ENCODE measurements around the gene GSAP.
"Not testable (repeated sequence)": the region's sequence is repeated elsewhere in the genome, so short reads cannot be mapped to it uniquely, and the experiment has no call there.

Gene GSAP

GRCh38 chr7:77288676-77289320, 127.4 kb downstream of the GSAP start:
- in situ Hi-C loops (cut with HindIII; ENCODE audit: low sequenced_read_pairs), result no loop called here
- no peak for TF ChIP-seq CTCF (IDR thresholded peaks at IDR 0.05; ENCODE audit: low read depth, low read length)

GRCh38 chr7:77284616-77285015, 131.5 kb downstream of the GSAP start:
- in situ Hi-C loops (cut with HindIII; ENCODE audit: low sequenced_read_pairs), result no loop called here
- DNase-seq (ENCODE audit: low read depth, low spot score), result no peak
- no peak for TF ChIP-seq CTCF (IDR thresholded peaks at IDR 0.05; ENCODE audit: low read depth, low read length)
- H3K4me3 ChIP-seq (ENCODE audit: low read depth, low read length), result no peak overlapping the region

More at GRCh38 chr7:77288676-77289320, 127.4 kb downstream of the GSAP start:
- no peak for DNase-seq (ENCODE audit: low read depth, low spot score)
- H3K4me3 ChIP-seq (ENCODE audit: low read depth, low read length), result no peak overlapping the region

GRCh38 chr7:77284005-77284404, 132.1 kb downstream of the GSAP start:
- in situ Hi-C loops (cut with HindIII; ENCODE audit: low sequenced_read_pairs), result no loop called here
- no peak for DNase-seq (ENCODE audit: low read depth, low spot score)
- no peak for TF ChIP-seq CTCF (IDR thresholded peaks at IDR 0.05; ENCODE audit: low read depth, low read length)
- H3K4me3 ChIP-seq (ENCODE audit: low read depth, low read length), result no peak overlapping the region

GRCh38 chr7:77282897-77283296, 133.3 kb downstream of the GSAP start:
- DNase-seq (ENCODE audit: low read depth, low spot score), result no peak
- in situ Hi-C loops (cut with HindIII; ENCODE audit: low sequenced_read_pairs), result no loop called here
- no peak overlapping the region for H3K4me3 ChIP-seq (ENCODE audit: low read depth, low read length)
- no peak for TF ChIP-seq CTCF (IDR thresholded peaks at IDR 0.05; ENCODE audit: low read depth, low read length)

GRCh38 chr7:77281780-77282478, 134.2 kb downstream of the GSAP start:
- H3K4me3 ChIP-seq (ENCODE audit: low read depth, low read length), result no peak overlapping the region
- in situ Hi-C loops (cut with HindIII; ENCODE audit: low sequenced_read_pairs), result no loop called here
- TF ChIP-seq CTCF (IDR thresholded peaks at IDR 0.05; ENCODE audit: low read depth, low read length), result no peak
- DNase-seq (ENCODE audit: low read depth, low spot score), result no peak

- no peak overlapping the region for H3K4me3 ChIP-seq (ENCODE audit: low read depth, low read length)
- no peak for DNase-seq (ENCODE audit: low read depth, low spot score)
- no peak for TF ChIP-seq CTCF (IDR thresholded peaks at IDR 0.05; ENCODE audit: low read depth, low read length)
- in situ Hi-C loops (cut with HindIII; ENCODE audit: low sequenced_read_pairs), result no loop called here
Observed at GRCh38 chr7:77276120-77276519, 140.0 kb downstream of the GSAP start.

GRCh38 chr7:77275663-77276062, 140.5 kb downstream of the GSAP start:
- DNase-seq (ENCODE audit: low read depth, low spot score), result peak; percentile 37
- H3K4me3 ChIP-seq (ENCODE audit: low read depth, low read length); in situ Hi-C loops (cut with HindIII; ENCODE audit: low sequenced_read_pairs): not testable (repeated sequence)

Data from astrocyte of the spinal cord (primary cell).